M059J (cell line): ENCODE measurements around the gene FAM53B. TPM values are rescaled to one million over a fixed set of nuclear protein-coding genes. Genes with fewer than 3 reads are reported as not detected.
"Not testable (repeated sequence)": the region's sequence is repeated elsewhere in the genome, so short reads cannot be mapped to it uniquely, and the experiment has no call there.

Source experiments
- DNase-seq: peaks from one replicate; pipeline ENCODE4 v3.0.0-alpha.2; 2012; ENCODE audit warnings: low read depth
- total RNA-seq: library from RNA; depleted of rRNA; stranded (reverse); fragments of >200 nt; shearing (Covaris generic); gene quantifications from 2 replicates; pipeline ENCODE4 v1.2.3, GENCODE V29; 2014; rRNA removed

Gene FAM53B, protein sequence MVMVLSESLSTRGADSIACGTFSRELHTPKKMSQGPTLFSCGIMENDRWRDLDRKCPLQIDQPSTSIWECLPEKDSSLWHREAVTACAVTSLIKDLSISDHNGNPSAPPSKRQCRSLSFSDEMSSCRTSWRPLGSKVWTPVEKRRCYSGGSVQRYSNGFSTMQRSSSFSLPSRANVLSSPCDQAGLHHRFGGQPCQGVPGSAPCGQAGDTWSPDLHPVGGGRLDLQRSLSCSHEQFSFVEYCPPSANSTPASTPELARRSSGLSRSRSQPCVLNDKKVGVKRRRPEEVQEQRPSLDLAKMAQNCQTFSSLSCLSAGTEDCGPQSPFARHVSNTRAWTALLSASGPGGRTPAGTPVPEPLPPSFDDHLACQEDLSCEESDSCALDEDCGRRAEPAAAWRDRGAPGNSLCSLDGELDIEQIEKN
- 7.7 and 16.7 TPM in 2 replicates for total RNA-seq

DNA sequence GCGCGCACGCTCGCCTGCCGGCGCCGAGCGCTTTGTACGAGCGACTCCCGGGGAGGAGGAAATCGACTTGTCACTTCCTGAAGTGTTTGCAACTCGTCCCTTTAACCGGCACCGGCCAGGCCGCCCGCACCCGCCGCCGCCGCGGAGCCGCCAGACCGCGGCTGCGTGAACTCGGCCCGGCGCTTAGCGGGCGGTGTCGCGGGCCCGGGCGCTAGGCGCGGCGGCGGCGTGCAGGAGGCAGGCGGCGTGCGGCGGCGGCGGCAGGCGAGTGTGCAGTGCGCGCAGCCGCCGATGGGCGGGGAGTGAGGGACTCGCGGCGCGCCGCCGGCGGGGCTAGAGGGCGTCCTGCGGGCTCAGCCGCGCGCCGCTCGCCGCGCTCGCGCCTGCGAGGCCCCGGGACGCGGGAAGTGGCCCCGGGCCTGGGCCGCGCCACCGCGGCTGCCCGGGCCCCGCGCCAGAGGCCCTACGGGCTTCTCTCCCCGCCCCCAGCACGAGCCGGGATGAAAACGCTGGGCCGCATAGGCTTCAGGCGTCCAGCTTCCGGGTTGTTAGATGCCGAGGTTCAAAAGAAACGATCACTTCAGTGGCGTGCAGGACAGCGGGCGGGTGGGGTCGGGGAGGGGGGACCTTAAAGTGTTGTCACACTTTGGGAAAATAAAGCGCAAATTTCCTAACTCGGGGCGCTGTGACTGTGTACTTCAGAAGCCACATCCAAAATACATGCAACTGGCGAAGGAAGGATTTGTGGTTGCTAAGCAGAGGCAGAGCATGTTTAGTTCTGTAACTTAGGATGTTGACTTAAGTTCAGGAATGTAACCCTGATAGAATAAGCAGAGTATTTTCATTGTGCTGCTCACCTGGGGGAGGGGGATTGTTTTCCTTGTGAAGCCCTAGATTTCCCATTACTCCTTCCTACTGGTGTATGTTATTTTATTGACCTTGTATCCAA lies at the start of gene FAM53B:
Gene FAM53B, minus strand, starts transcription at position 277 of the 949 bp plus-strand sequence. CDS start 37,665 bp downstream, outside the sequence.
- peak; percentile 85 for DNase-seq

GRCh38 chr10:124792998-124793352 lies 48.8 kb upstream of the FAM53B start:
- DNase-seq: no peak

- peak; percentile 77 for DNase-seq
Measured at GRCh38 chr10:124791547-124792348, 47.6 kb upstream of the FAM53B start, which contains the start of gene EEF1AKMT2. Gene EEF1AKMT2 (minus strand): TSS chr10:124791887. CDS start chr10:124791833, 54 bp downstream.

GRCh38 chr10:124782900-124783299 lies 38.7 kb upstream of the FAM53B start:
- not testable (repeated sequence) for DNase-seq

- DNase-seq: no peak
Measured at GRCh38 chr10:124768791-124769190, 24.6 kb upstream of the FAM53B start.

GRCh38 chr10:124765256-124765655 lies 21.1 kb upstream of the FAM53B start:
- DNase-seq: no peak

DNA sequence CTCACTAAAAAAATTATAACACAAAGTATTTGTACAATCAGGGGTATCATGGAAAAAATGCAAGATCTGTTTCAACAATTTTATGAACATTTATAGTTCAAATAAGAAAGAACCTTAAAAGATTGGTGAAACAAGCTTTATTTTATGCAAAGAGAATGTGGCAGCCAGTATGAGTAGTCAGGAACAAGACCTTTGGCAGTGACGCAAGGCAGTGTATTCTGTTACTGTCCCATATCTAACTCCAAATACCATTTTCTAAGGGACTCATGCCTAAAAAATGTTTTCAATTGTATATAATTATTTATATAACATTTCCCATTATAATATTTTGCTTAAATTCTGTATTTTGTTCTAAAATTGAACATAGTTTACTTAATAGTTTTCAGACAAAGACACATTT lies 19.1 kb upstream of the FAM53B start:
- DNase-seq: no peak

- no peak for DNase-seq
Measured at GRCh38 chr10:124762281-124762680, 18.1 kb upstream of the FAM53B start.

DNA sequence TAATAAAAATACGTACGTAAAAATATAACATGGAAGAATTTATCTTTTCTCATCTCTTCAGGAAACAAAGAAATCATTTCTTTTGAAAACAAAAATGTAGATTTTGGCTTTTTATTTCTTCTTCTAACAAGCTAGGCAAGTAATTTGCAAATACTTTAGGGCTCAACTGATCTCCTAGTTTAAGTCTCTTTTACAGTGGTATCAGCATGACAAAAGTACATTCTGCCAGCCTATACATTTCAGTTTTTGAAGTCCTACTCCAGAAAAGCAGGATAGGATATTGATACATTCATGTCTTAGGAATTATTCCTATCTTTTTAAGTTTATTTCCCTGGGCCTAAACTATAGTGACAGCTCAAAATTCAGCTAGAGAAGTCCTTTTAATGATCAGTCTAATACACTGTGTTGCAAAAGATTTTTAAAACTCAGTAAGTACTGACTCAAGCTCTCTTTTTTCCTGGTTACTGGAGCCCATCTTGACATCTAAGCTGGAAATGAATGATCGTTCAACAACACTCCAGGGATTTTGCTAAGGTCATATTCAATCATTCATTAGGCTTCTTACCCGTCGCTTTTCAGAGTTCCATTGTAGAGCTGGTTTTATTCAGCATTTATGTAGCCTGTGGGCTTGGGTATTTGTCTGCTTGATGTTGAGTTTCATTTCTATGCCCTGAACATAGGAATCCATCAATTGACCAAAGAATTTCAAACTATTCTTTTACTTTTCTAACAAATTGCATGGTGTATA lies 12.2 kb upstream of the FAM53B start:
- DNase-seq: no peak

GRCh38 chr10:124755581-124755980 lies 11.4 kb upstream of the FAM53B start:
- no peak for DNase-seq

- DNase-seq: no peak
Measured at GRCh38 chr10:124754227-124754626, 10.0 kb upstream of the FAM53B start.

GRCh38 chr10:124748953-124749645 lies 4.9 kb upstream of the FAM53B start:
- DNase-seq: no peak

DNA sequence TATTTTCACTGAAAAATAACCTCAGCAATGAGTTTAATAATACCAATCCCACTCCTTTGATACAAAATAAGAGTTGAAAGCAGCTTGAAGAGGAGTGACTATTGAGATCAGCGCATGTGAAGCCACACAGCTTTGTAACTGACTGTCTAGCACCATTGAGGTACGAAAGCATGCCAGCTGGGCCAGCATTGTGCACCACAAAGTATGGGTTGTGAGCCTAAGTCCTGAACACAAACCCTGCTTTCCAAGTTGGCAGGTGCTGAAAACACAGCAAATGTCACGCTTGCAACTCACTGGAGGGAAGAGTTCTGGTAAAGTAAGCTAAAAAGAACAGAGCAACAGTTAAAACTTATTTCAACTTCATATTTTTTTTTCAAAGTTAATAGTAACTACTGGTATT lies 4.0 kb upstream of the FAM53B start:
- no peak for DNase-seq

DNA sequence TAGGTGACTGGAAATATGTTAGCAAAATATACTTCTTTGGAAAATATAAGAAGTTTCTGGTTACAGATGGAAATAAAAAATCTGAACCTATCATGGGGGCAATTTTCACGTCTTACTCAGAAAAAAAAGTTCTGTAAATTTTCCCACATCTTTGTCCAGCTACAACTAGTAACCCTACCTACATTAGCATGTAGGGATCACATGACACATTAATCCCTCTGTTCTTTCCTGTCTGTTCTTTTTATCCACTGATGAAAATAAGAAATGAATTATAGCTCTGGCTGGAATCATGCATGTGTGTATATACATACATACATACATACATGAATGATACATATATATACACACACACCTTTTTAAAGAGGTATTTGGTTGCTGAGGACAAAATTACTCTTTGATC lies 3.6 kb upstream of the FAM53B start:
- DNase-seq: no peak

GRCh38 chr10:124746992-124747391 lies 2.8 kb upstream of the FAM53B start:
- DNase-seq: no peak

DNA sequence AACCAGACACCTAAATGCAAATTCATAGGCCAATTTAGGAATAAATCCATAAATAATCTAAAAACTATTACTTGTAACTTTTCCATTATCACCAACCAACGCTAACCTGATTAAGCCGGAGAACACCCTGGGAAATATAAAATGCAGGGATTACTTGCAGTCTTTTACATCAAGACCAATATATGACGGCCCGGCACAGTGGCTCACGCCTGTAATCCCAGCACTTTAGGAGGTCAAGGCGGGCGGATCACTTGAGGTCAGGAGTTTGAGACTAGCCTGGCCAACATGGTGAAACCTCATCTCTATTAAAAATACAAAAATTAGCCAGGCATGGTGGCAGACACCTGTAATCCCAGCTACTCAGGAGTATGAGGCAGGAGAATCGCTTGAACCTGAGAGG lies 2.3 kb upstream of the FAM53B start:
- DNase-seq: not testable (repeated sequence)

DNA sequence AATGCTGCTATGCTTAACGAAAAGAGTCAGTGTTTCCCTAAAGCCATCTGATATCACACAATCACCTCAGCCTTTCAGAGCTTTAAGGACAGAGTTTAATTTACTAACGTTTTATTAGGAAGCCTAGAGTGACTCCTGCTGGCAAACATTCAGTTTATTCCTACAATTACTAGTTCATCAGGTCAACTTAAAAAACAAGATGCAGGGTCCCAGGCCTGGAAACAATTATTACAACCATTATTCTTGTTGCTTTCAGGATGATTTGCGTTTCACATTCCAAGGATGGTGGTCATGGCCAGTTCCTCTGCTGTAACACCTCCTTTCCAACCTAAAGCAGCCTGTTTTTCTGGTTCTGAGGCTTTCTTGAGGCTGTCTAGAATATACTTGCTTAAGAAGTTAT lies 1.5 kb upstream of the FAM53B start:
- DNase-seq: peak; percentile 57

- DNase-seq: peak; percentile 5
Measured at GRCh38 chr10:124745252-124745651, 1.1 kb upstream of the FAM53B start.

DNA sequence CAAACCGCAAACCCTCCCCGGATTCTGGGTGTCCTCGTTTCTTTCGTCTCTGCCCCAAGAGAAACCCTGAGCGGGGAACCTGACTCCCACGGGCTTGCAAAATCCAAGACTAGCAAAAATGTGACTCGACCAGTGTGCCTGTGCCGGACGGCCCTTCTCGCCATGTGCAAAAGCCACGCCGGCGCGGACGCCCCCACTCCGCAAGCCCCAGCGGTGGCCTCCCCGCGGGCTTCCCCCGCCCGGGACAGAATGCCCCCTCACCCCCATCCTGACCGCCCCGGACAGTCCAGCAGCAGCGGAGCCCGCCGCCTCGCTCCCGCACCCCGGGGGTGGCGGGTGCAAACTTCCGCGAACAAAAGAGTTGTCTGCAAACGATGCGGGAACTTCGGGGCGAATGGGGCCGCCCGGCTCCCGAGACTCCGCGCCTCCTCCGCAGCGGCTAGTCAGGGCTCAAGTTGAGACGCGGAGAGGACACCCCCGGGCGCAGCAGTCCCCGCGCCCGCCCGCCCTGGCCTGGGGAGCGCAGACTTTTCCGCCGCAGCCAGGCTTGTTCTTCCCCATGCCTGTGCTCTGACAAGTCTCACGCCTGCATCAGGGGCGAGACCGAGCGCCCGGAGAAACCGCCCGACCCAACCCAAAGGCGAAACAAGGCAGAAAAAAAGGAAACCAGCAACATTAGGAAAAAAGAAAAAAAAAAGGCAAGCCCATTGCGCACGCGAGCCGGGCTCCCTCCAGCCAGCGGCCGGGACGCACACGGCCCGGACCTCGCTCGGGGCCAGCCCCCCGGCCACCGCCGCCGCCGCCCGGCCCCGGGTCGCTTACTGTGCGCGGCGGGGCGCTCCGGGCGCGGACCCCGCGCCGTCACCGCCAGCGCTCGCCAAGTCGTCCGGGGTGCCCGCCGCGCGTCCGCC lies 732 bp downstream of the FAM53B start:
- DNase-seq: peak; percentile 32
